ENCODE data around the gene SCUBE1. TPM values are rescaled to one million over a fixed set of nuclear protein-coding genes. Genes with fewer than 3 reads are reported as not detected.

Gene SCUBE1
- total and polyA plus RNA-seq, 2 experiments from 2014 or later: 0.81 to 3.2 TPM

DNA sequence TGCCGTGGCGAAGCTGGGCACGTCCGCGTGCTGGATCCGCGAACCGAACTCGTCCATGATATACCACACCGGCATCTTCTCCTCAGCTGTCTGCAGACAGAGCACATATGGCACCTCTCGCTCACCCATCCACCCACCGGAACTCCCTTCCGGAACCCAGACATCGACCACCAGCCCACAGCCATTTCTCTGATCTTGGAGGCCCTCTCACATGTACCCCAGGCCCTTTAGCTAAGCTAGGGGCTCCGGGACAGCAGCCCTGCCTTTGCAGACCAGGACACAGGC lies 163.3 kb downstream of the SCUBE1 start:
- no peak overlapping the region for H3K4me3 ChIP-seq
- Mint-ChIP-seq H3K9me3 (no peaks in the 10 kb centered on the region; the same call in 2 of the 3 replicates), H3K36me3 (ENCODE audit: low read depth) (peaks cover 66% of the 10 kb centered on the region), H3K27ac (no peak overlapping the region), H3K4me3 (no peak overlapping the region), H3K27me3 (ENCODE audit: insufficient read depth, low read depth, poor library complexity) (peaks cover 8% of the 10 kb centered on the region), H3K4me1 (peaks cover 10% of the 10 kb centered on the region)
- H3K27ac ChIP-seq (ENCODE audit: low read depth): no peak overlapping the region
- no peaks in the 10 kb centered on the region for H3F3A ChIP-seq (replicated peaks; ENCODE audit: low read depth)
- no peak for DNase-seq (ENCODE audit: low spot score)
- H3K36me3 ChIP-seq (ENCODE audit: insufficient read depth): no peaks in the 10 kb centered on the region; the same call in 1 of the 2 replicates
- H3K27me3 ChIP-seq (ENCODE audit: insufficient read depth): no peaks in the 10 kb centered on the region
- no peak overlapping the region for H3K4me2 ChIP-seq
- TF ChIP-seq, protein P1, sequence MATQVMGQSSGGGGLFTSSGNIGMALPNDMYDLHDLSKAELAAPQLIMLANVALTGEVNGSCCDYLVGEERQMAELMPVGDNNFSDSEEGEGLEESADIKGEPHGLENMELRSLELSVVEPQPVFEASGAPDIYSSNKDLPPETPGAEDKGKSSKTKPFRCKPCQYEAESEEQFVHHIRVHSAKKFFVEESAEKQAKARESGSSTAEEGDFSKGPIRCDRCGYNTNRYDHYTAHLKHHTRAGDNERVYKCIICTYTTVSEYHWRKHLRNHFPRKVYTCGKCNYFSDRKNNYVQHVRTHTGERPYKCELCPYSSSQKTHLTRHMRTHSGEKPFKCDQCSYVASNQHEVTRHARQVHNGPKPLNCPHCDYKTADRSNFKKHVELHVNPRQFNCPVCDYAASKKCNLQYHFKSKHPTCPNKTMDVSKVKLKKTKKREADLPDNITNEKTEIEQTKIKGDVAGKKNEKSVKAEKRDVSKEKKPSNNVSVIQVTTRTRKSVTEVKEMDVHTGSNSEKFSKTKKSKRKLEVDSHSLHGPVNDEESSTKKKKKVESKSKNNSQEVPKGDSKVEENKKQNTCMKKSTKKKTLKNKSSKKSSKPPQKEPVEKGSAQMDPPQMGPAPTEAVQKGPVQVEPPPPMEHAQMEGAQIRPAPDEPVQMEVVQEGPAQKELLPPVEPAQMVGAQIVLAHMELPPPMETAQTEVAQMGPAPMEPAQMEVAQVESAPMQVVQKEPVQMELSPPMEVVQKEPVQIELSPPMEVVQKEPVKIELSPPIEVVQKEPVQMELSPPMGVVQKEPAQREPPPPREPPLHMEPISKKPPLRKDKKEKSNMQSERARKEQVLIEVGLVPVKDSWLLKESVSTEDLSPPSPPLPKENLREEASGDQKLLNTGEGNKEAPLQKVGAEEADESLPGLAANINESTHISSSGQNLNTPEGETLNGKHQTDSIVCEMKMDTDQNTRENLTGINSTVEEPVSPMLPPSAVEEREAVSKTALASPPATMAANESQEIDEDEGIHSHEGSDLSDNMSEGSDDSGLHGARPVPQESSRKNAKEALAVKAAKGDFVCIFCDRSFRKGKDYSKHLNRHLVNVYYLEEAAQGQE (IDR thresholded peaks at IDR 0.05; ENCODE audit: unreplicated experiment): no peak
- TF ChIP-seq ZNF114 (CRISPR knock-in tag; IDR thresholded peaks at IDR 0.05) (no peak), STAT1 (IDR thresholded peaks at IDR 0.05; ENCODE audit: unreplicated experiment) (no peak), EZH2phosphoT487 (IDR thresholded peaks at IDR 0.05; ENCODE audit: unreplicated experiment) (no peak), POLR2AphosphoS5 (IDR thresholded peaks at IDR 0.05; ENCODE audit: low read depth) (no peak)
- TF ChIP-seq, protein P2, sequence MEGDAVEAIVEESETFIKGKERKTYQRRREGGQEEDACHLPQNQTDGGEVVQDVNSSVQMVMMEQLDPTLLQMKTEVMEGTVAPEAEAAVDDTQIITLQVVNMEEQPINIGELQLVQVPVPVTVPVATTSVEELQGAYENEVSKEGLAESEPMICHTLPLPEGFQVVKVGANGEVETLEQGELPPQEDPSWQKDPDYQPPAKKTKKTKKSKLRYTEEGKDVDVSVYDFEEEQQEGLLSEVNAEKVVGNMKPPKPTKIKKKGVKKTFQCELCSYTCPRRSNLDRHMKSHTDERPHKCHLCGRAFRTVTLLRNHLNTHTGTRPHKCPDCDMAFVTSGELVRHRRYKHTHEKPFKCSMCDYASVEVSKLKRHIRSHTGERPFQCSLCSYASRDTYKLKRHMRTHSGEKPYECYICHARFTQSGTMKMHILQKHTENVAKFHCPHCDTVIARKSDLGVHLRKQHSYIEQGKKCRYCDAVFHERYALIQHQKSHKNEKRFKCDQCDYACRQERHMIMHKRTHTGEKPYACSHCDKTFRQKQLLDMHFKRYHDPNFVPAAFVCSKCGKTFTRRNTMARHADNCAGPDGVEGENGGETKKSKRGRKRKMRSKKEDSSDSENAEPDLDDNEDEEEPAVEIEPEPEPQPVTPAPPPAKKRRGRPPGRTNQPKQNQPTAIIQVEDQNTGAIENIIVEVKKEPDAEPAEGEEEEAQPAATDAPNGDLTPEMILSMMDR (conservative IDR thresholded peaks at IDR 0.05; ENCODE audit: low read depth in 2 of 2): no peak
- H3K4me1 ChIP-seq (ENCODE audit: insufficient read depth): no peaks in the 10 kb centered on the region
- ATAC-seq: no peak
- H4K20me1 ChIP-seq (replicated peaks; ENCODE audit: insufficient read depth): peaks cover 11% of the 10 kb centered on the region
- no peak overlapping the region for H2AFZ ChIP-seq
- peaks cover 18% of the 10 kb centered on the region for H3K79me2 ChIP-seq (replicated peaks; ENCODE audit: insufficient read depth)
- H3K9me2 ChIP-seq (ENCODE audit: insufficient read depth): no peaks in the 10 kb centered on the region

DNA sequence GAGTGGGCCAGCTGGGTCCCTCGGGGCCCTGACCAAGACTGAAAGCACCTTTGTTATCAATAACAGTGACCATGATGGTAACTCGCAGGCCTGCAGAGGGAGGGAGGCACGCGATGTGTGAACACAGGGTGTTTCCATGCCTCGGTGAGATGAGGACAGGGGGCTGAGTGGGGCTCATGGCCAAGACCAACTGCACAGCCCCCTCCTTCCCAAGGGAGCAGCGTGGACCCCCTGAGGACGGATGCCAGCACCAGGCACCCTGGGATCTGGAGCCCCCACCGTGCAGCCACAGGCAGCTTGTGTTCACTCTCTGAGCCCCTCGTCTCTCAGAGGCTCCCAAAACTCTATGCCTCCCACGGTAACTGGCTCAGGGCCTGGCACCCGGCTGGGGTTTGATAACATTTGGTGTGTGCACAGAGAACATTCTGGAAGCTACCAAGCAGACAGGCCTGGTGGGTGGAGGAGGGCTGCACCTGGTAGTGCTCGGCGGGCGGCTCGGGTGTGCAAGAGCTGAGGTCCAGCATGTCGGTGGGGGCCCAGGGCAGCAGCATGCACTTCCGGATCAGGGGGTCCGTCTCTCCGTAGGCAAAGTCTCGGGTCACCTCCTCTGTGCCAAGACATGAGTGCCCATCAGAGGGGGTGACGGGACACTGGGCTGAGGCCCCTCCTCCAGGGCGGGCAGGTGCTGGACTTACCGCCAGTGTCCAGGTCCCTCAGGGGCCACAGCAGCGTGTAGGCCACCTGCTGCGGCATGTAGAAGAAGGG lies 163.8 kb downstream of the SCUBE1 start:
- H3K36me3 Mint-ChIP-seq (ENCODE audit: low read depth): peaks cover 64% of the 10 kb centered on the region
- H4K20me1 ChIP-seq (replicated peaks; ENCODE audit: insufficient read depth): peaks cover 6% of the 10 kb centered on the region
- H3K79me2 ChIP-seq (replicated peaks; ENCODE audit: insufficient read depth): peaks cover 12% of the 10 kb centered on the region
- no peaks in the 10 kb centered on the region for H3K9me2 ChIP-seq (ENCODE audit: insufficient read depth)
- no peaks in the 10 kb centered on the region for H3F3A ChIP-seq (replicated peaks; ENCODE audit: low read depth)
- H3K27ac ChIP-seq (ENCODE audit: low read depth): no peak overlapping the region
- H3K27me3 Mint-ChIP-seq (ENCODE audit: insufficient read depth, low read depth, poor library complexity): peaks cover 8% of the 10 kb centered on the region
- no peaks in the 10 kb centered on the region; the same call in 1 of the 2 replicates for H3K36me3 ChIP-seq (ENCODE audit: insufficient read depth)
- H3K4me1 ChIP-seq (ENCODE audit: insufficient read depth): no peaks in the 10 kb centered on the region
- H3K4me3 Mint-ChIP-seq: no peak overlapping the region
- no peak overlapping the region for H3K4me3 ChIP-seq
- H3K4me1 Mint-ChIP-seq: peaks cover 5% of the 10 kb centered on the region
- H3K27me3 ChIP-seq (ENCODE audit: insufficient read depth): no peaks in the 10 kb centered on the region
- no peaks in the 10 kb centered on the region; the same call in 2 of the 3 replicates for H3K9me3 Mint-ChIP-seq
- ATAC-seq (no peak), DNase-seq (ENCODE audit: low spot score) (no peak)
- H3K27ac Mint-ChIP-seq: no peak overlapping the region
- H2AFZ ChIP-seq: no peak overlapping the region
- H3K4me2 ChIP-seq: no peak overlapping the region
- TF ChIP-seq, protein P3, sequence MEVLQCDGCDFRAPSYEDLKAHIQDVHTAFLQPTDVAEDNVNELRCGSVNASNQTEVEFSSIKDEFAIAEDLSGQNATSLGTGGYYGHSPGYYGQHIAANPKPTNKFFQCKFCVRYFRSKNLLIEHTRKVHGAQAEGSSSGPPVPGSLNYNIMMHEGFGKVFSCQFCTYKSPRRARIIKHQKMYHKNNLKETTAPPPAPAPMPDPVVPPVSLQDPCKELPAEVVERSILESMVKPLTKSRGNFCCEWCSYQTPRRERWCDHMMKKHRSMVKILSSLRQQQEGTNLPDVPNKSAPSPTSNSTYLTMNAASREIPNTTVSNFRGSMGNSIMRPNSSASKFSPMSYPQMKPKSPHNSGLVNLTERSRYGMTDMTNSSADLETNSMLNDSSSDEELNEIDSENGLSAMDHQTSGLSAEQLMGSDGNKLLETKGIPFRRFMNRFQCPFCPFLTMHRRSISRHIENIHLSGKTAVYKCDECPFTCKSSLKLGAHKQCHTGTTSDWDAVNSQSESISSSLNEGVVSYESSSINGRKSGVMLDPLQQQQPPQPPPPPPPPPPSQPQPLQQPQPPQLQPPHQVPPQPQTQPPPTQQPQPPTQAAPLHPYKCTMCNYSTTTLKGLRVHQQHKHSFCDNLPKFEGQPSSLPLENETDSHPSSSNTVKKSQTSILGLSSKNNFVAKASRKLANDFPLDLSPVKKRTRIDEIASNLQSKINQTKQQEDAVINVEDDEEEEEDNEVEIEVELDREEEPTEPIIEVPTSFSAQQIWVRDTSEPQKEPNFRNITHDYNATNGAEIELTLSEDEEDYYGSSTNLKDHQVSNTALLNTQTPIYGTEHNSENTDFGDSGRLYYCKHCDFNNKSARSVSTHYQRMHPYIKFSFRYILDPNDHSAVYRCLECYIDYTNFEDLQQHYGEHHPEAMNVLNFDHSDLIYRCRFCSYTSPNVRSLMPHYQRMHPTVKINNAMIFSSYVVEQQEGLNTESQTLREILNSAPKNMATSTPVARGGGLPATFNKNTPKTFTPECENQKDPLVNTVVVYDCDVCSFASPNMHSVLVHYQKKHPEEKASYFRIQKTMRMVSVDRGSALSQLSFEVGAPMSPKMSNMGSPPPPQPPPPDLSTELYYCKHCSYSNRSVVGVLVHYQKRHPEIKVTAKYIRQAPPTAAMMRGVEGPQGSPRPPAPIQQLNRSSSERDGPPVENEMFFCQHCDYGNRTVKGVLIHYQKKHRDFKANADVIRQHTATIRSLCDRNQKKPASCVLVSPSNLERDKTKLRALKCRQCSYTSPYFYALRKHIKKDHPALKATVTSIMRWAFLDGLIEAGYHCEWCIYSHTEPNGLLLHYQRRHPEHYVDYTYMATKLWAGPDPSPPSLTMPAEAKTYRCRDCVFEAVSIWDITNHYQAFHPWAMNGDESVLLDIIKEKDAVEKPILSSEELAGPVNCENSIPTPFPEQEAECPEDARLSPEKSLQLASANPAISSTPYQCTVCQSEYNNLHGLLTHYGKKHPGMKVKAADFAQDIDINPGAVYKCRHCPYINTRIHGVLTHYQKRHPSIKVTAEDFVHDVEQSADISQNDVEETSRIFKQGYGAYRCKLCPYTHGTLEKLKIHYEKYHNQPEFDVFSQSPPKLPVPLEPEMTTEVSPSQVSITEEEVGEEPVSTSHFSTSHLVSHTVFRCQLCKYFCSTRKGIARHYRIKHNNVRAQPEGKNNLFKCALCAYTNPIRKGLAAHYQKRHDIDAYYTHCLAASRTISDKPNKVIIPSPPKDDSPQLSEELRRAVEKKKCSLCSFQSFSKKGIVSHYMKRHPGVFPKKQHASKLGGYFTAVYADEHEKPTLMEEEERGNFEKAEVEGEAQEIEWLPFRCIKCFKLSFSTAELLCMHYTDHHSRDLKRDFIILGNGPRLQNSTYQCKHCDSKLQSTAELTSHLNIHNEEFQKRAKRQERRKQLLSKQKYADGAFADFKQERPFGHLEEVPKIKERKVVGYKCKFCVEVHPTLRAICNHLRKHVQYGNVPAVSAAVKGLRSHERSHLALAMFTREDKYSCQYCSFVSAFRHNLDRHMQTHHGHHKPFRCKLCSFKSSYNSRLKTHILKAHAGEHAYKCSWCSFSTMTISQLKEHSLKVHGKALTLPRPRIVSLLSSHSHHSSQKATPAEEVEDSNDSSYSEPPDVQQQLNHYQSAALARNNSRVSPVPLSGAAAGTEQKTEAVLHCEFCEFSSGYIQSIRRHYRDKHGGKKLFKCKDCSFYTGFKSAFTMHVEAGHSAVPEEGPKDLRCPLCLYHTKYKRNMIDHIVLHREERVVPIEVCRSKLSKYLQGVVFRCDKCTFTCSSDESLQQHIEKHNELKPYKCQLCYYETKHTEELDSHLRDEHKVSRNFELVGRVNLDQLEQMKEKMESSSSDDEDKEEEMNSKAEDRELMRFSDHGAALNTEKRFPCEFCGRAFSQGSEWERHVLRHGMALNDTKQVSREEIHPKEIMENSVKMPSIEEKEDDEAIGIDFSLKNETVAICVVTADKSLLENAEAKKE (CRISPR knock-in tag; IDR thresholded peaks at IDR 0.05): no peak
- TF ChIP-seq ZNF114 (CRISPR knock-in tag; IDR thresholded peaks at IDR 0.05) (no peak), POLR2AphosphoS5 (IDR thresholded peaks at IDR 0.05; ENCODE audit: low read depth) (no peak), EZH2phosphoT487 (IDR thresholded peaks at IDR 0.05; ENCODE audit: unreplicated experiment) (no peak)
- TF ChIP-seq, protein P4, sequence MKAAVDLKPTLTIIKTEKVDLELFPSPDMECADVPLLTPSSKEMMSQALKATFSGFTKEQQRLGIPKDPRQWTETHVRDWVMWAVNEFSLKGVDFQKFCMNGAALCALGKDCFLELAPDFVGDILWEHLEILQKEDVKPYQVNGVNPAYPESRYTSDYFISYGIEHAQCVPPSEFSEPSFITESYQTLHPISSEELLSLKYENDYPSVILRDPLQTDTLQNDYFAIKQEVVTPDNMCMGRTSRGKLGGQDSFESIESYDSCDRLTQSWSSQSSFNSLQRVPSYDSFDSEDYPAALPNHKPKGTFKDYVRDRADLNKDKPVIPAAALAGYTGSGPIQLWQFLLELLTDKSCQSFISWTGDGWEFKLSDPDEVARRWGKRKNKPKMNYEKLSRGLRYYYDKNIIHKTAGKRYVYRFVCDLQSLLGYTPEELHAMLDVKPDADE (IDR thresholded peaks at IDR 0.05): no peak
